ENCODE data around the gene SVBP. TPM values are rescaled to one million over a fixed set of nuclear protein-coding genes. Genes with fewer than 3 reads are reported as not detected.

Gene SVBP
- total RNA-seq, 1 experiment from 2014 or later, result 41.3 TPM

DNA sequence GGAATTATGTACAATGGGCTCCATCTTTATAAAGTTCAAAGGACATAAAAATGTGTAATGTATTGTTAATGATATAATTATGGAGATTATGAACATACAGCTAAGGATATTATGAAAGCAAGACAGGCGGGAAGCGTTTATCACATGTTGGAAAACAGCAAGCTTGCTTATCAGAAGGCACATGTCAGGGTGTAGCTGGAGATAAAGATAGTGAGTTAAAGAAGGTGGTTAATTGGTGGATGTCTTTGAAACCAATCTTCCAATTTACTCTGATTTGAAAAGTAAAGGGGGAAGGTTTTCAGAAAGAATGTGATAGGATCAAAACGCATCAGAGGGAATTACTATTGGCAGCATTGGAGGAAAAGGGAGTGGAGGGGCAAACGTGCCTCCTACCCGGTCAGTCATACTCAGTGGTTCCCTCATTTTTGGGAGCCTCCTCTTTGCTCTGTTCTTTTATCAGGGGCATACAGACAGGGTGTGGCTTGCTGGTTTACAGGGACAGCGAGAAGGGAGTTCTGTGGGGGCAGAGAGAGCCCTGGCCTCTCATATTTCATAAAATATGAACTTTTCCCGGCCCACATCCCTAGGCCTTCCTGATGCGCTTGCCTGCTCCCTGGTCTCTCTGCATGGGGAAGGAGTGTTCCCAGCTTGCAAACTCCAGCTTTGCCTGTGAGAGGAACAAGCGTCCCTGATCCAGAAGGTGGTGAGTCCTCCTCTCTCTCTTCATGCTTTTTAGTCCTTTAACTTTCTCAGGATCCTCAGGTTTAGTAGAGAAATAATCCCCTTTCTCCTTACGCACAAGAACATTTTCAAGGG, 8.0 kb upstream of the SVBP start:
- H3K4me1 ChIP-seq (ENCODE audit: insufficient read depth, low read length), result no peaks in the 10 kb centered on the region; the same call in 1 of the 2 replicates
- H4K5ac ChIP-seq (ENCODE audit: insufficient read length, low read depth, low read length), result no peak overlapping the region
- H3K4me1 Mint-ChIP-seq, result peaks cover 17% of the 10 kb centered on the region in 2 experiments
- no peak overlapping the region for H3K4me2 ChIP-seq (ENCODE audit: insufficient read depth, insufficient read length, low read length)
- no peak overlapping the region for H4K8ac ChIP-seq (replicated peaks; ENCODE audit: insufficient read length, low read depth, low read length)
- no peaks in the 10 kb centered on the region; the same call in 1 of the 2 replicates for H3K79me2 ChIP-seq (ENCODE audit: insufficient read depth, low read length)
- no peak overlapping the region for H2BK5ac ChIP-seq (ENCODE audit: insufficient read length, low read length)
- H3K4ac ChIP-seq (ENCODE audit: low read depth, low read length), result no peak overlapping the region
- H3K56ac ChIP-seq (ENCODE audit: insufficient read length, low read depth, low read length), result no peak overlapping the region
- DNase-seq, result no peak
- H3K27ac ChIP-seq (ENCODE audit: insufficient read length, low read depth, low read length), result no peak overlapping the region
- H3K18ac ChIP-seq (ENCODE audit: insufficient read length, low read depth, low read length), result no peak overlapping the region
- no peak overlapping the region for H4K91ac ChIP-seq (ENCODE audit: insufficient read length, low read depth, low read length)
- H3K27me3 ChIP-seq (ENCODE audit: insufficient read depth, low read length), result no peaks in the 10 kb centered on the region
- no peak overlapping the region for H2AK5ac ChIP-seq (ENCODE audit: insufficient read length, low read length)
- no peak overlapping the region for H2AFZ ChIP-seq (ENCODE audit: low read length)
- TF ChIP-seq, protein P1, sequence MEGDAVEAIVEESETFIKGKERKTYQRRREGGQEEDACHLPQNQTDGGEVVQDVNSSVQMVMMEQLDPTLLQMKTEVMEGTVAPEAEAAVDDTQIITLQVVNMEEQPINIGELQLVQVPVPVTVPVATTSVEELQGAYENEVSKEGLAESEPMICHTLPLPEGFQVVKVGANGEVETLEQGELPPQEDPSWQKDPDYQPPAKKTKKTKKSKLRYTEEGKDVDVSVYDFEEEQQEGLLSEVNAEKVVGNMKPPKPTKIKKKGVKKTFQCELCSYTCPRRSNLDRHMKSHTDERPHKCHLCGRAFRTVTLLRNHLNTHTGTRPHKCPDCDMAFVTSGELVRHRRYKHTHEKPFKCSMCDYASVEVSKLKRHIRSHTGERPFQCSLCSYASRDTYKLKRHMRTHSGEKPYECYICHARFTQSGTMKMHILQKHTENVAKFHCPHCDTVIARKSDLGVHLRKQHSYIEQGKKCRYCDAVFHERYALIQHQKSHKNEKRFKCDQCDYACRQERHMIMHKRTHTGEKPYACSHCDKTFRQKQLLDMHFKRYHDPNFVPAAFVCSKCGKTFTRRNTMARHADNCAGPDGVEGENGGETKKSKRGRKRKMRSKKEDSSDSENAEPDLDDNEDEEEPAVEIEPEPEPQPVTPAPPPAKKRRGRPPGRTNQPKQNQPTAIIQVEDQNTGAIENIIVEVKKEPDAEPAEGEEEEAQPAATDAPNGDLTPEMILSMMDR (conservative IDR thresholded peaks at IDR 0.05), result no peak
- H3K23ac ChIP-seq (ENCODE audit: insufficient read length, low read depth, low read length), result no peak overlapping the region
- H3K9me3 Mint-ChIP-seq, result no peaks in the 10 kb centered on the region
- no peaks in the 10 kb centered on the region for H3K27me3 Mint-ChIP-seq (ENCODE audit: low read depth)
- no peak overlapping the region for H2BK20ac ChIP-seq (ENCODE audit: low read depth, low read length, poor library complexity, severe bottlenecking)
- H4K20me1 ChIP-seq (ENCODE audit: control insufficient read depth, insufficient read depth, insufficient read length), result no peaks in the 10 kb centered on the region
- H3K14ac ChIP-seq (ENCODE audit: insufficient read depth, low read length), result no peak overlapping the region
- no peaks in the 10 kb centered on the region for H3K23me2 ChIP-seq (ENCODE audit: insufficient read length, low read depth, low read length, poor library complexity, severe bottlenecking)
- no peak overlapping the region for H2BK15ac ChIP-seq (ENCODE audit: low read depth, low read length)
- H2BK120ac ChIP-seq (ENCODE audit: low read depth, low read length, poor library complexity, severe bottlenecking), result no peak overlapping the region
- H3T11ph ChIP-seq (ENCODE audit: low read length), result no peak overlapping the region
- H3K36me3 Mint-ChIP-seq (ENCODE audit: insufficient read depth in 1 of 3, low read depth in 3 of 3), result no peaks in the 10 kb centered on the region; a peak in 1 of 7 replicates
- H2BK12ac ChIP-seq (ENCODE audit: insufficient read length, low read depth, low read length), result no peak overlapping the region
- no peak overlapping the region for H3K9ac ChIP-seq (ENCODE audit: extremely low read depth, insufficient read length, low read length)
- H3K79me1 ChIP-seq (ENCODE audit: insufficient read depth, low read depth, low read length, poor library complexity, severe bottlenecking), result no peaks in the 10 kb centered on the region
- peak overlapping the region in 1 of 3 experiments; percentile 40; a peak in 2 of 7 replicates for H3K27ac Mint-ChIP-seq
- H3K4me3 Mint-ChIP-seq, result no peak overlapping the region
- no peaks in the 10 kb centered on the region for H3K9me3 ChIP-seq (ENCODE audit: control insufficient read depth, low read depth, low read length)
- WGBS (ENCODE audit: extremely low coverage, insufficient read length, low lambda C conversion rate), result no CpG with 5 or more reads among the region's 10 CpGs
